Measurements from ENCODE around the gene PLOD3.

GRCh38 chr7:101265622-101266516 is 48.5 kb upstream of the PLOD3 start:
- TF ChIP-seq POLR2AphosphoS5 (IDR thresholded peaks at IDR 0.05) (no peak), POLR2A (IDR thresholded peaks at IDR 0.05) (no peak), CTCF (IDR thresholded peaks at IDR 0.05) (no peak)

Measured in stomach (tissue), 4 donors.